Measurements from ENCODE around the gene HNRNPR. TPM values are rescaled to one million over a fixed set of nuclear protein-coding genes. Genes with fewer than 3 reads are reported as not detected.
A peak's percentile ranks its signal among the peaks of the same experiment; 100 is the strongest.

HNRNPR gene
- polyA plus RNA-seq, 1 of the 3 experiments (the other 2 are of a cell fraction): 111 TPM

- Histone ChIP-seq H3K4me3 (ENCODE audit: low read depth in 2 of 2, low read length in 1 of 2) (no peak overlapping the region), H3F3A (replicated peaks; ENCODE audit: insufficient read depth) (no peaks in the 10 kb centered on the region), H3K4me2 (no peak overlapping the region), H3K27ac (ENCODE audit: low read depth in 2 of 2, low read length in 1 of 2) (peak overlapping the region in 1 of 2 experiments; percentile 78; a peak in 2 of 4 replicates), H4K20me1 (ENCODE audit: insufficient read depth) (no peaks in the 10 kb centered on the region), H3K9me3 (peaks cover 10% of the 10 kb centered on the region), H2AFZ (ENCODE audit: low read depth) (no peak overlapping the region), H3K9ac (no peak overlapping the region), H3K79me2 (ENCODE audit: insufficient read depth) (peaks cover 11% of the 10 kb centered on the region; the same call in 1 of the 2 replicates), H3K36me3 (replicated peaks in 1 of 2; ENCODE audit: control insufficient read depth in 1 of 2, insufficient read depth in 2 of 2, low read length in 1 of 2) (peaks cover 28 to 44% of the 10 kb centered on the region in 2 experiments), H3K4me1 (ENCODE audit: control insufficient read depth in 1 of 2, insufficient read depth in 2 of 2, low read depth in 1 of 2, low read length in 1 of 2) (peaks cover 0 to 12% of the 10 kb centered on the region in 2 experiments; a peak in 1 of 4 replicates), H3K9me2 (no peaks in the 10 kb centered on the region), H3K27me3 (ENCODE audit: insufficient read depth) (no peaks in the 10 kb centered on the region)
- DNase-seq: no peak
- TF ChIP-seq NFIC (IDR thresholded peaks at IDR 0.05; ENCODE audit: borderline replicate concordance) (no peak), RCOR1 (IDR thresholded peaks at IDR 0.05; ENCODE audit: low read length) (no peak), USF1 (IDR thresholded peaks at IDR 0.05; ENCODE audit: borderline replicate concordance, low read depth) (no peak), NRF1 (IDR thresholded peaks at IDR 0.05; ENCODE audit: low read depth, low read length) (no peak), RFX5 (IDR thresholded peaks at IDR 0.05; ENCODE audit: low read length) (no peak), RAD21 (IDR thresholded peaks at IDR 0.05; ENCODE audit: low read length) (no peak), TCF12 (IDR thresholded peaks at IDR 0.05) (no peak), EZH2phosphoT487 (IDR thresholded peaks at IDR 0.05; ENCODE audit: borderline replicate concordance, low read depth) (no peak), POLR2AphosphoS5 (IDR thresholded peaks at IDR 0.05; ENCODE audit: low read depth, low read length) (no peak), CHD2 (IDR thresholded peaks at IDR 0.05; ENCODE audit: low read length, partially characterized antibody) (no peak), PBX3 (IDR thresholded peaks at IDR 0.05) (no peak), GABPA (IDR thresholded peaks at IDR 0.05; ENCODE audit: low read depth) (no peak), REST (IDR thresholded peaks at IDR 0.05; ENCODE audit: low read depth, low read length) (no peak), GATA2 (CRISPR knock-in tag; IDR thresholded peaks at IDR 0.05) (no peak), MXI1 (IDR thresholded peaks at IDR 0.05; ENCODE audit: low read depth, low read length) (no peak), FOSL2 (IDR thresholded peaks at IDR 0.05; ENCODE audit: borderline replicate concordance, low read depth) (no peak), MEF2A (IDR thresholded peaks at IDR 0.05; ENCODE audit: borderline replicate concordance, low read depth) (no peak), JUND (IDR thresholded peaks at IDR 0.05) (no peak), SIN3A (IDR thresholded peaks at IDR 0.05; ENCODE audit: borderline replicate concordance, low read depth, low read length) (no peak)
- WGBS (ENCODE audit: low lambda C conversion rate): 41% methylated on average over 3 of the region's 3 CpGs
- CTCF ChIA-PET: interaction anchor here (1.5 to 2.5 kb wide), 2 partner anchors 11 to 47 kb away, joined by 6 to 10 read pairs; no protein-coding TSS in a partner anchor
- POLR2A ChIA-PET: interaction anchor here (0.6 kb wide), 1 partner anchor 13 kb away, joined by 3 read pairs; the partner anchor contains the start of gene HNRNPR
Measured at GRCh38 chr1:23357138-23357908, 13.2 kb upstream of the HNRNPR start.
